Fibroblast of pulmonary artery (primary cell): ENCODE results near the gene MICU1.
"Not testable (repeated sequence)": the region's sequence is repeated elsewhere in the genome, so short reads cannot be mapped to it uniquely, and the experiment has no call there.

Experiments
- DNase-seq: peaks from one replicate; pipeline ENCODE4 v3.0.0-alpha.2; 2010; ENCODE audit warnings: low read depth
- H3K4me3 ChIP-seq: replicated peaks from 2 replicates; pipeline ENCODE4 v1.5.1; 2011; ENCODE audit warnings: low read depth, mild to moderate bottlenecking, control low read depth, low read length, moderate library complexity
- CTCF ChIP-seq: IDR thresholded peaks from 2 replicates; pipeline ENCODE4 v1.5.1; 2011; ENCODE audit warnings: mild to moderate bottlenecking, control low read depth, low read length, inconsistent platforms; ENCODE audit errors: missing control alignments

Gene MICU1

GRCh38 chr10:72407927-72408600, 217.8 kb downstream of the MICU1 start:
- H3K4me3 ChIP-seq = no peak overlapping the region
- TF ChIP-seq CTCF = no peak
- DNase-seq = no peak

- TF ChIP-seq CTCF = no peak
- H3K4me3 ChIP-seq = no peak overlapping the region
- no peak for DNase-seq
Measured at GRCh38 chr10:72407471-72407870, 218.4 kb downstream of the MICU1 start.

- H3K4me3 ChIP-seq, DNase-seq: not testable (repeated sequence)
Measured at GRCh38 chr10:72395581-72395980, 230.3 kb downstream of the MICU1 start.

GRCh38 chr10:72392571-72392970, 233.3 kb downstream of the MICU1 start:
- no peak for DNase-seq
- no peak for TF ChIP-seq CTCF

GRCh38 chr10:72390764-72391163, 235.1 kb downstream of the MICU1 start:
- no peak for TF ChIP-seq CTCF
- H3K4me3 ChIP-seq = no peak overlapping the region
- DNase-seq = no peak

More at GRCh38 chr10:72392571-72392970, 233.3 kb downstream of the MICU1 start:
- H3K4me3 ChIP-seq = no peak overlapping the region

- TF ChIP-seq CTCF = no peak
Measured at GRCh38 chr10:72389716-72390115, 236.2 kb downstream of the MICU1 start.

GRCh38 chr10:72389014-72389413, 236.9 kb downstream of the MICU1 start:
- DNase-seq = no peak
- TF ChIP-seq CTCF = no peak
- H3K4me3 ChIP-seq = no peak overlapping the region

More at GRCh38 chr10:72389716-72390115, 236.2 kb downstream of the MICU1 start:
- no peak overlapping the region for H3K4me3 ChIP-seq
- no peak for DNase-seq
